ENCODE measurements around the gene ZNF497.

DNA sequence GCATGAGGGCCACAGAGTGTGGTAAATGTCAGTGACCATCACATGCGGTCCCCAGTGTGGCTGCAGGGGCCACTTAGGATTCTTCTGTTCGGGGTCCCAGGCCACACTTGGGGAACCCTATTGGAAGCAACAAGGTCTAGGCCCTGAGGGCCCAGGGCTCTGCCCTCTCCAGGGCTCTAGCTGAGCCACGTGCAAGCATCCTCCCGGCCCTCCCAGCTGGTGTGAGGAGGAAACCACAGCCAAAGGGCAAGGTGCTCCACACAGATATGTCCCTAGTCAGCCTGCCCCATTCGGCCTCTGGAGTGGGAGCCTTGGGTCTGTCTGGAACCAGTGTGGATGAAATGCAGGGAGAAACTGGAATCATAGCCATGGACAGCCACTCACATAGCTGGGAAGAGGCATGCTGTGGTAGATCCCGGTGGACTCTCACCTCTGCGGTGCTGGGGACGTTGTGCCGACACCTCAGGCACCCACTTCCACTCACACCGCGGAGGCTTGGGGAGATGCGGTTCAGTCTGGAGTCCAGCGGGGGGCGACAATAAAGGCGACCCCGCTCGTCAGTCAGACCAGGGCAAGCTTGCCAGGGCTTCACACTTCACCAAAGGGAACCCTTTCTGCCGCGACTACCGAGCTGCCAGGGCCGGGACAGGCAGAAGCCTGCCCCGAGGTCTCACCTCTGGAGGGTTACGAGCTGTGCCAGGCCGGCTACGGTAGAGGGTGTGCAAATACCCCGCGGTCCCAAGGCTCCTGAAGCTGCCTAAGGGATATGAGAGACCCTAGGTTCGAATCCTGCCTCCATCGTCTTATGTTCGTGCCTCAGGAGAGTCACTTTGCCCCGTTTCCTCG, 4.3 kb upstream of the ZNF497 start:
- TF ChIP-seq EP300 (IDR thresholded peaks at IDR 0.05; ENCODE audit: borderline replicate concordance) (no peak), RAD21 (IDR thresholded peaks at IDR 0.05; ENCODE audit: low read depth) (no peak), EGR1 (IDR thresholded peaks at IDR 0.05) (no peak), YY1 (IDR thresholded peaks at IDR 0.05; ENCODE audit: low read depth) (no peak)

Data from Ishikawa (cell line).